DOHH2 (cell line): Measurements from ENCODE around the gene DAGLA.

Experiments used
- EZH2phosphoT487 ChIP-seq: fragments of 200-600 bp; sonication (generic); IDR thresholded peaks from 2 replicates; pipeline ENCODE4 v1.6.1; 2017; ENCODE audit warnings: borderline replicate concordance, mild to moderate bottlenecking, antibody characterized with exemption, low read length, moderate library complexity, mixed read lengths
- TF ChIP-seq, protein P1 (sequence below): fragments of 200-600 bp; sonication (generic); IDR thresholded peaks from one replicate; pipeline ENCODE4 v1.5.1; 2014; ENCODE audit warnings: antibody characterized with exemption, mild to moderate bottlenecking, low read depth, low read length; ENCODE audit not compliant: poor library complexity, severe bottlenecking

DNA sequence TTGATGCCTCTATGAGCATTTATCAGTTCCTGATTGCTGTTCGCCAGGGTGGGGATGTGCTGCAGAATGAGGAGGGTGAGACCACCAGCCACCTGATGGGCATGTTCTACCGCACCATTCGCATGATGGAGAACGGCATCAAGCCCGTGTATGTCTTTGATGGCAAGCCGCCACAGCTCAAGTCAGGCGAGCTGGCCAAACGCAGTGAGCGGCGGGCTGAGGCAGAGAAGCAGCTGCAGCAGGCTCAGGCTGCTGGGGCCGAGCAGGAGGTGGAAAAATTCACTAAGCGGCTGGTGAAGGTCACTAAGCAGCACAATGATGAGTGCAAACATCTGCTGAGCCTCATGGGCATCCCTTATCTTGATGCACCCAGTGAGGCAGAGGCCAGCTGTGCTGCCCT lies 115.3 kb downstream of the DAGLA start:
- TF ChIP-seq, protein P1, sequence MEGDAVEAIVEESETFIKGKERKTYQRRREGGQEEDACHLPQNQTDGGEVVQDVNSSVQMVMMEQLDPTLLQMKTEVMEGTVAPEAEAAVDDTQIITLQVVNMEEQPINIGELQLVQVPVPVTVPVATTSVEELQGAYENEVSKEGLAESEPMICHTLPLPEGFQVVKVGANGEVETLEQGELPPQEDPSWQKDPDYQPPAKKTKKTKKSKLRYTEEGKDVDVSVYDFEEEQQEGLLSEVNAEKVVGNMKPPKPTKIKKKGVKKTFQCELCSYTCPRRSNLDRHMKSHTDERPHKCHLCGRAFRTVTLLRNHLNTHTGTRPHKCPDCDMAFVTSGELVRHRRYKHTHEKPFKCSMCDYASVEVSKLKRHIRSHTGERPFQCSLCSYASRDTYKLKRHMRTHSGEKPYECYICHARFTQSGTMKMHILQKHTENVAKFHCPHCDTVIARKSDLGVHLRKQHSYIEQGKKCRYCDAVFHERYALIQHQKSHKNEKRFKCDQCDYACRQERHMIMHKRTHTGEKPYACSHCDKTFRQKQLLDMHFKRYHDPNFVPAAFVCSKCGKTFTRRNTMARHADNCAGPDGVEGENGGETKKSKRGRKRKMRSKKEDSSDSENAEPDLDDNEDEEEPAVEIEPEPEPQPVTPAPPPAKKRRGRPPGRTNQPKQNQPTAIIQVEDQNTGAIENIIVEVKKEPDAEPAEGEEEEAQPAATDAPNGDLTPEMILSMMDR, result no peak
- TF ChIP-seq EZH2phosphoT487, result no peak
